HepG2 (cell line): ENCODE results near the gene JADE2. TPM values are rescaled to one million over a fixed set of nuclear protein-coding genes. Genes with fewer than 3 reads are reported as not detected.

Source experiments
- ATF4 ChIP-seq, 2 experiments: fragments of 450-650 bp in 1 of 2; sonication (generic) in 1 of 2; formaldehyde crosslinking; IDR thresholded peaks; 2 replicates each; pipeline versions ENCODE4 v1.5.0 to v1.8.0; 2020 to 2022; ENCODE audit warnings: mild to moderate bottlenecking in 1 of 2, missing genetic modification reagents in 1 of 2
- CREM ChIP-seq, 2 experiments: sonication (generic) in 1 of 2; formaldehyde crosslinking in 1 of 2; IDR thresholded peaks; 2 replicates each; pipeline versions ENCODE4 v1.4.0 to v1.6.1; 2016 to 2020; ENCODE audit warnings: antibody characterized with exemption in 1 of 2, mild to moderate bottlenecking in 1 of 2, missing genetic modification reagents in 1 of 2
- DMTF1 ChIP-seq: sonication (generic); formaldehyde crosslinking; IDR thresholded peaks from 2 replicates; pipeline ENCODE4 v1.4.0; 2020; ENCODE audit warnings: mild to moderate bottlenecking, missing genetic modification reagents
- GPBP1L1 ChIP-seq: sonication (generic); formaldehyde crosslinking; IDR thresholded peaks from 2 replicates; pipeline ENCODE4 v1.5.0; 2020; ENCODE audit warnings: mild to moderate bottlenecking, missing genetic modification reagents
- HCFC1 ChIP-seq: fragments of 150-350 bp; IDR thresholded peaks from 2 replicates; pipeline ENCODE4 v1.6.1; 2014; ENCODE audit warnings: low read depth, low read length
- HOXA3 ChIP-seq: sonication (generic); formaldehyde crosslinking; IDR thresholded peaks from 2 replicates; pipeline ENCODE4 v1.5.0; 2020; ENCODE audit warnings: missing genetic modification reagents
- PCBP1 ChIP-seq: fragments of 200-400 bp; formaldehyde crosslinking; IDR thresholded peaks from 2 replicates; pipeline ENCODE4 v1.6.1; 2017; ENCODE audit warnings: mild to moderate bottlenecking, low read depth, low read length, borderline replicate concordance
- PITX1 ChIP-seq: sonication (generic); formaldehyde crosslinking; IDR thresholded peaks from 2 replicates; pipeline ENCODE4 v1.5.1; 2020; ENCODE audit warnings: mild to moderate bottlenecking, missing genetic modification reagents
- PRDM10 ChIP-seq: sonication (generic); formaldehyde crosslinking; IDR thresholded peaks from 2 replicates; pipeline ENCODE4 v1.4.0; 2020; ENCODE audit warnings: low read depth, missing genetic modification reagents
- SKIL ChIP-seq: sonication (generic); formaldehyde crosslinking; IDR thresholded peaks from 2 replicates; pipeline ENCODE4 v1.8.0; 2022; ENCODE audit warnings: missing genetic modification reagents, mild to moderate bottlenecking, moderate library complexity, borderline replicate concordance
- ZNF234 ChIP-seq: sonication (generic); formaldehyde crosslinking; conservative IDR thresholded peaks from 2 replicates; pipeline ENCODE4 v1.5.1; 2020; ENCODE audit warnings: mild to moderate bottlenecking, missing genetic modification reagents
- ZNF263 ChIP-seq: sonication (generic); formaldehyde crosslinking; IDR thresholded peaks from 2 replicates; pipeline ENCODE4 v1.4.0; 2020; ENCODE audit warnings: missing genetic modification reagents
- ZNF431 ChIP-seq: sonication (generic); formaldehyde crosslinking; IDR thresholded peaks from 2 replicates; pipeline ENCODE4 v1.9.0; 2022; ENCODE audit warnings: missing genetic modification reagents, low read depth, mild to moderate bottlenecking, borderline replicate concordance
- ZNF512 ChIP-seq: sonication (generic); formaldehyde crosslinking; IDR thresholded peaks from 2 replicates; pipeline ENCODE4 v1.4.0; 2020; ENCODE audit warnings: mild to moderate bottlenecking, missing genetic modification reagents
- ZNF552 ChIP-seq: sonication (generic); formaldehyde crosslinking; IDR thresholded peaks from 2 replicates; pipeline ENCODE4 v1.9.0; 2022; ENCODE audit warnings: missing genetic modification reagents, mild to moderate bottlenecking, borderline replicate concordance
- ZNF777 ChIP-seq: sonication (generic); formaldehyde crosslinking; IDR thresholded peaks from 2 replicates; pipeline ENCODE4 v1.4.0; 2020; ENCODE audit warnings: missing genetic modification reagents
- polyA plus RNA-seq, 8 experiments: library from polyadenylated mRNA; depleted of rRNA in 3 of 8; stranded (reverse) in 7 of 8; unstranded in 1 of 8; fragments of >200 nt; fragmentation: Illumina TruSeq in 4 of 8; extraction: Trizol in 4 of 8; gene quantifications; 2 replicates each; pipeline versions ENCODE4 v1.2.1 to v1.2.3, GENCODE V29; 2011 to 2016; ENCODE audit warnings: low read depth in 4 of 8, missing spikeins in 1 of 8, mixed read lengths in 1 of 8; ENCODE audit not compliant: insufficient read depth in 1 of 8
- total RNA-seq, 5 experiments: library from RNA; depleted of rRNA; stranded (reverse); fragments of >200 nt; fragmentation: Illumina TruSeq; extraction: Trizol; gene quantifications; 2 replicates each; pipeline ENCODE4 v1.2.3, GENCODE V29; 2016; ENCODE audit warnings: low read depth in 1 of 5

The JADE2 gene
- total and polyA plus RNA-seq, 2 of the 13 experiments (the other 11 are each of a cell fraction or from before 2014, with no cell fraction given), result 7.5 to 15.1 TPM

- TF ChIP-seq ZNF512 (CRISPR knock-in tag) (no peak), HOXA3 (CRISPR knock-in tag) (peak; percentile 32; the same call in 1 of the 2 replicates), ZNF552 (CRISPR knock-in tag) (no peak), HCFC1 (no peak), PRDM10 (no peak), PITX1 (no peak; the same call in 1 of the 2 replicates), ZNF777 (CRISPR knock-in tag) (peak; percentile 96), GPBP1L1 (no peak), ATF4 (CRISPR knock-in tag; IDR thresholded peaks at IDR 0.05) (peak in 1 of 2 experiments; percentile 36; a peak in 1 of 4 replicates), DMTF1 (no peak), PCBP1 (no peak), CREM (IDR thresholded peaks at IDR 0.05) (no peak), CREM (CRISPR knock-in tag; IDR thresholded peaks at IDR 0.05) (no peak), SKIL (no peak), ZNF263 (CRISPR knock-in tag) (0 out of 2 replicates have a peak, but pooled peaks have one; percentile 17), ZNF234 (CRISPR knock-in tag) (no peak), ZNF431 (CRISPR knock-in tag) (peak; percentile 31; the same call in 1 of the 2 replicates)
Measured at GRCh38 chr5:134524272-134524825, 1.1 kb upstream of the JADE2 start (continued).
